Measurements from ENCODE around the gene RAB30.
A peak's percentile ranks its signal among the peaks of the same experiment; 100 is the strongest.
"Not testable (repeated sequence)": the region's sequence is repeated elsewhere in the genome, so short reads cannot be mapped to it uniquely, and the experiment has no call there.

Gene RAB30

DNA sequence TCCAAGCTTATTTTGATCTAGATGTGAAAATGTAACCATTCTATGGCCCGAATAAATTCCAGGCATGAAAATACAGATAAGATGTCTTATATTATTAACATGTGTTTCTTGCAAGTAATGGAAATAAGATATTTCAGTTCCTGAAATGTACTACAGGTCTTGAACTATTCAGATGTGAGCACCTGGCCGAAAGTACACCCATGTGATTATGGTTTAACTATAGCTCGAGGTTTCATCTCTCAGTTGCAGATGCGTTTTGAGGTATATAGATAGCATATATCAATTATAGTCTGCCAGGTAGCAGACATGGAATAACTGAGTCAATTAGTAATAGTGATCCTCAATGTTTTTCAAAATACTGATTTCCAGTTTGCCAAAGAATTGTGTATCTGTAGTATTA, 101.9 kb downstream of the RAB30 start:
- peak overlapping the region; percentile 78 for H3K9ac ChIP-seq (ENCODE audit: low read length)
- H3K4me2 ChIP-seq (ENCODE audit: low read length) = peak overlapping the region; percentile 74
- peaks cover 40% of the 10 kb centered on the region for H3K36me3 ChIP-seq (replicated peaks; ENCODE audit: low read depth, low read length)
- H4K20me1 ChIP-seq (ENCODE audit: insufficient read depth, low read length) = no peaks in the 10 kb centered on the region
- H2AFZ ChIP-seq (ENCODE audit: low read depth, low read length) = no peak overlapping the region
- H3K27ac ChIP-seq (ENCODE audit: low read length) = peak overlapping the region; percentile 91
- TF ChIP-seq, protein P1, sequence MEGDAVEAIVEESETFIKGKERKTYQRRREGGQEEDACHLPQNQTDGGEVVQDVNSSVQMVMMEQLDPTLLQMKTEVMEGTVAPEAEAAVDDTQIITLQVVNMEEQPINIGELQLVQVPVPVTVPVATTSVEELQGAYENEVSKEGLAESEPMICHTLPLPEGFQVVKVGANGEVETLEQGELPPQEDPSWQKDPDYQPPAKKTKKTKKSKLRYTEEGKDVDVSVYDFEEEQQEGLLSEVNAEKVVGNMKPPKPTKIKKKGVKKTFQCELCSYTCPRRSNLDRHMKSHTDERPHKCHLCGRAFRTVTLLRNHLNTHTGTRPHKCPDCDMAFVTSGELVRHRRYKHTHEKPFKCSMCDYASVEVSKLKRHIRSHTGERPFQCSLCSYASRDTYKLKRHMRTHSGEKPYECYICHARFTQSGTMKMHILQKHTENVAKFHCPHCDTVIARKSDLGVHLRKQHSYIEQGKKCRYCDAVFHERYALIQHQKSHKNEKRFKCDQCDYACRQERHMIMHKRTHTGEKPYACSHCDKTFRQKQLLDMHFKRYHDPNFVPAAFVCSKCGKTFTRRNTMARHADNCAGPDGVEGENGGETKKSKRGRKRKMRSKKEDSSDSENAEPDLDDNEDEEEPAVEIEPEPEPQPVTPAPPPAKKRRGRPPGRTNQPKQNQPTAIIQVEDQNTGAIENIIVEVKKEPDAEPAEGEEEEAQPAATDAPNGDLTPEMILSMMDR (IDR thresholded peaks at IDR 0.05; ENCODE audit: low read depth, low read length) = no peak
- TF ChIP-seq EZH2phosphoT487 (IDR thresholded peaks at IDR 0.05; ENCODE audit: low read depth) = no peak
- peak overlapping the region; percentile 69 for H3K4me3 ChIP-seq (ENCODE audit: low read length)
- H3K79me2 ChIP-seq (ENCODE audit: low read length) = peaks cover 67% of the 10 kb centered on the region
- H3K27me3 ChIP-seq (ENCODE audit: low read depth, low read length) = no peaks in the 10 kb centered on the region
- H3K4me1 ChIP-seq (ENCODE audit: low read length) = peaks cover 72% of the 10 kb centered on the region
- no peaks in the 10 kb centered on the region for H3K9me3 ChIP-seq (ENCODE audit: insufficient read depth, low read length)

DNA sequence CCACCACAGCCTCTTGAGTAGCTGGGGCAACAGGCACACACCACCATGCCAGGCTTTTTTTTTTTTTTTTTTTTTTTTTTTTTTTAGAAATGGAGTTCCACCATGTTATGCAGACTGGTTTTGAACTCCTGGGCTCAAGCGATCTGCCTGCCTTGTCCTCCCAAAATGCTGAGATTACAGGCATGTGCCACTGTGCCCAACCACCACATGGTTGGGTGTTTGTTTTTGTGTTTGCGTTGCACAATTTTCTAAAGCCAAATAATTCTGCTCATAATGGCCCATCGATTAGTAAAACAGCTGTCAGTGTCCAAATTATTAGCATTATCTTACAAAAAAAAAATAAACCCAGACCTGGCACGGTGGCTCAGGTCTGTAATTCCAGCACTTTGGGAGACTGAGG, 104.3 kb downstream of the RAB30 start:
- H3K4me3 ChIP-seq (ENCODE audit: low read length) = no peak overlapping the region
- H3K4me1 ChIP-seq (ENCODE audit: low read length) = peaks cover 53% of the 10 kb centered on the region
- no peak overlapping the region for H3K9ac ChIP-seq (ENCODE audit: low read length)
- TF ChIP-seq, protein P1 (IDR thresholded peaks at IDR 0.05; ENCODE audit: low read depth, low read length) = no peak
- TF ChIP-seq EZH2phosphoT487 (IDR thresholded peaks at IDR 0.05; ENCODE audit: low read depth) = no peak
- no peak overlapping the region for H3K27ac ChIP-seq (ENCODE audit: low read length)
- peaks cover 37% of the 10 kb centered on the region for H3K36me3 ChIP-seq (replicated peaks; ENCODE audit: low read depth, low read length)
- no peaks in the 10 kb centered on the region for H3K27me3 ChIP-seq (ENCODE audit: low read depth, low read length)
- peaks cover 50% of the 10 kb centered on the region for H3K79me2 ChIP-seq (ENCODE audit: low read length)
- H2AFZ ChIP-seq (ENCODE audit: low read depth, low read length) = no peak overlapping the region
- H3K4me2 ChIP-seq (ENCODE audit: low read length) = no peak overlapping the region
- no peaks in the 10 kb centered on the region for H4K20me1 ChIP-seq (ENCODE audit: insufficient read depth, low read length)
- 0 out of 2 replicates have a peak, but pooled peaks cover 1% of the 10 kb centered on the region for H3K9me3 ChIP-seq (ENCODE audit: insufficient read depth, low read length)

- H3K4me3 ChIP-seq (ENCODE audit: low read length) = not testable (repeated sequence)
- peaks cover 28% of the 10 kb centered on the region for H3K4me1 ChIP-seq (ENCODE audit: low read length)
Observed at GRCh38 chr11:82962021-82962420, 109.7 kb downstream of the RAB30 start.

GRCh38 chr11:82960779-82961143, 110.9 kb downstream of the RAB30 start:
- peaks cover 43% of the 10 kb centered on the region for H3K36me3 ChIP-seq (replicated peaks; ENCODE audit: low read depth, low read length)
- peak overlapping the region; percentile 25 for H3K9ac ChIP-seq (ENCODE audit: low read length)
- H4K20me1 ChIP-seq (ENCODE audit: insufficient read depth, low read length) = no peaks in the 10 kb centered on the region
- 0 out of 2 replicates have a peak, but pooled peaks cover 5% of the 10 kb centered on the region for H3K9me3 ChIP-seq (ENCODE audit: insufficient read depth, low read length)
- no peaks in the 10 kb centered on the region for H3K27me3 ChIP-seq (ENCODE audit: low read depth, low read length)
- H3K4me3 ChIP-seq (ENCODE audit: low read length) = peak overlapping the region; percentile 45; the same call in 1 of the 2 replicates
- H3K79me2 ChIP-seq (ENCODE audit: low read length) = peaks cover 53% of the 10 kb centered on the region
- peak overlapping the region; percentile 51 for H3K4me2 ChIP-seq (ENCODE audit: low read length)
- H3K27ac ChIP-seq (ENCODE audit: low read length) = peak overlapping the region; percentile 61
- H2AFZ ChIP-seq (ENCODE audit: low read depth, low read length) = no peak overlapping the region
- peaks cover 26% of the 10 kb centered on the region for H3K4me1 ChIP-seq (ENCODE audit: low read length)
- no peak for TF ChIP-seq EZH2phosphoT487 (IDR thresholded peaks at IDR 0.05; ENCODE audit: low read depth)

More at GRCh38 chr11:82962021-82962420, 109.7 kb downstream of the RAB30 start:
- H2AFZ ChIP-seq (ENCODE audit: low read depth, low read length); H3K4me2 ChIP-seq (ENCODE audit: low read length); H3K27me3 ChIP-seq (ENCODE audit: low read depth, low read length); H3K9me3 ChIP-seq (ENCODE audit: insufficient read depth, low read length); H4K20me1 ChIP-seq (ENCODE audit: insufficient read depth, low read length); H3K9ac ChIP-seq (ENCODE audit: low read length); H3K27ac ChIP-seq (ENCODE audit: low read length): not testable (repeated sequence)
- Histone ChIP-seq H3K79me2 (ENCODE audit: low read length) (peaks cover 63% of the 10 kb centered on the region), H3K36me3 (replicated peaks; ENCODE audit: low read depth, low read length) (peaks cover 44% of the 10 kb centered on the region)

DNA sequence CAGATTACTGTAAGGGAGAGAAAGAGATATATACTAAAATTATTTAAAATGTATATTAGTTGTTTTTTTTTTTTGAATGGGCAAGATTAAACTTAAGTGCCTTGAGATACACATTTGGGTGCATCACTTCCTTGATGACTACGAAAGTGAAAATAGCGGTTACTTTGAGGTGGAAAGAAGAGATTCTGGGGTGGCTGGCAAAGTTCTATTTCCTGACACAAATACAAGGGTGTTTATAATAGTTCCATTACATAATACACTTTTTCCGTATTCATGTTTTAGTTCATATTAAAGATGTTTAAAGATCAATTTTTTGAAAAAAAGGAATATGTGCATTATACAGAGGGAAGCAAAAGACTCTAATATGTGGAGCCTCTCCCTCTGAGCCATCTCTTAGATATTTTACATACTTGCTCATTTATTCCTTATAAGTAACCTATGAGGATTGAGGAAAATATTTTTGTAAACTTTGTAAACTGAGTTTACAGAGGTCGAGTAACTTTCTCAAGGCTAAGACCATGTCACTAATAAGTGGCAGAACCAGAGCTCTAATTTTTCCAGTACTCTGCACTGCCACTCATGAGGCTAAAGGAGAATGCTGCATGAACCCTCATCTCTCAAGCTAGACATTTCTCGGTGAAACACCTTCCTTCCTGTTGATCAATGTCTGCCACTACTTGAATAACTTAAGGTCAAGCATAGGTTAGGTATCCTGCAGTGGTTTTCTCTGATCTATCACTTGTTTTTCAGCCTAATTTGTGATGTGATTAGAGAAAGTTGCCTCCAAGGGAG, 111.5 kb downstream of the RAB30 start:
- Histone ChIP-seq H3K4me3 (ENCODE audit: low read length) (peak overlapping the region; percentile 45), H3K27me3 (ENCODE audit: low read depth, low read length) (no peaks in the 10 kb centered on the region), H3K9ac (ENCODE audit: low read length) (peak overlapping the region; percentile 25), H3K27ac (ENCODE audit: low read length) (peak overlapping the region; percentile 61), H3K36me3 (replicated peaks; ENCODE audit: low read depth, low read length) (peaks cover 42% of the 10 kb centered on the region), H3K4me2 (ENCODE audit: low read length) (peak overlapping the region; percentile 51), H3K9me3 (ENCODE audit: insufficient read depth, low read length) (0 out of 2 replicates have a peak, but pooled peaks cover 5% of the 10 kb centered on the region), H4K20me1 (ENCODE audit: insufficient read depth, low read length) (no peaks in the 10 kb centered on the region), H3K4me1 (ENCODE audit: low read length) (peaks cover 26% of the 10 kb centered on the region), H2AFZ (ENCODE audit: low read depth, low read length) (no peak overlapping the region), H3K79me2 (ENCODE audit: low read length) (peaks cover 48% of the 10 kb centered on the region)
- TF ChIP-seq EZH2phosphoT487 (IDR thresholded peaks at IDR 0.05; ENCODE audit: low read depth) = no peak
- TF ChIP-seq, protein P1 (IDR thresholded peaks at IDR 0.05; ENCODE audit: low read depth, low read length) = no peak

DNA sequence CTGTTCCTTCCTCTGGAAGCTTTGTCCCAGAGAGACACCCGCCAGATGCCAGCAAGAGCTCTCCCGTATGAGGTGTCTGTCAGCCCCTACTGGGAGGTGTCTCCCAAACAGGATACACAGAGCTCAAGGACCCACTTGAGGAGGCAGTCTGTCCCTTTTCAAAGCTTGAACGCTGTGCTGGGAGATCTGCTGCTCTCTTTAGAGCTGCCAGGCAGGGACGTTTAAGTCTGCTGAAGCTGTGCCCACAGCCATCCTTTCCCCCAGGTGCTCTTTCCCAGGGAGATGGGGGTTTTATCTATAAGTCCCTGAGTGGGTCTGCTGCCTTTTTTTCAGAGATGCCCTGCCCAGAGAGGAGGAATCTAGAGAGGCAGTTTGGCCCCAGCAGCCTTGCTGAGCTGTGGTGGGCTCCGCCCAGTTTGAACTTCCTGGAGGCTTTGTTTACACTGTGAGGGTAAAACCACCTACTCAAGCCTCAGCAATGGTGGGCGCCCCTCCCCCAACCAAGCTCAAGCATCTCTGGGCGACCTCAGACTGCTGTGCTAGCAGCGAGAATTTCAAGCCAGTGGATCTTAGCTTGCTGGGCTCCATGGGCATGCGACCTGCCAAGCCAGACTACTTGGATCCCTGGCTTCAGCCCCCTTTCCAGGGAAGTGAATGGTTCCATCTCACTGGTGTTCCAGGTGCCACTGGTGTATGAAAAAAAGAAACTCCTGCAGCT, 115.8 kb downstream of the RAB30 start:
- not testable (repeated sequence) for H4K20me1 ChIP-seq (ENCODE audit: insufficient read depth, low read length); H3K9me3 ChIP-seq (ENCODE audit: insufficient read depth, low read length); H3K4me2 ChIP-seq (ENCODE audit: low read length); H3K27me3 ChIP-seq (ENCODE audit: low read depth, low read length); H3K9ac ChIP-seq (ENCODE audit: low read length); H2AFZ ChIP-seq (ENCODE audit: low read depth, low read length); H3K4me3 ChIP-seq (ENCODE audit: low read length); H3K27ac ChIP-seq (ENCODE audit: low read length)
- Histone ChIP-seq H3K4me1 (ENCODE audit: low read length) (peaks cover 13% of the 10 kb centered on the region), H3K36me3 (replicated peaks; ENCODE audit: low read depth, low read length) (peaks cover 40% of the 10 kb centered on the region), H3K79me2 (ENCODE audit: low read length) (peaks cover 28% of the 10 kb centered on the region)
